Astrocyte of the hippocampus (primary cell): ENCODE data around the gene ZNF350.
A peak's percentile ranks its signal among the peaks of the same experiment; 100 is the strongest.
"Not testable (repeated sequence)": the region's sequence is repeated elsewhere in the genome, so short reads cannot be mapped to it uniquely, and the experiment has no call there.

Experiments
- DNase-seq: peaks from one replicate; pipeline ENCODE4 v3.0.0; 2011; ENCODE audit warnings: low read depth, low spot score

The ZNF350 gene

GRCh38 chr19:51971624-51972023 lies 15.0 kb downstream of the ZNF350 start:
- DNase-seq: peak; percentile 32

GRCh38 chr19:51970718-51971117 lies 15.9 kb downstream of the ZNF350 start:
- no peak for DNase-seq

GRCh38 chr19:51965583-51965982 lies 21.1 kb downstream of the ZNF350 start:
- no peak for DNase-seq

GRCh38 chr19:51960621-51961233 lies 25.9 kb downstream of the ZNF350 start:
- DNase-seq: not testable (repeated sequence)

- no peak for DNase-seq
Measured at GRCh38 chr19:51959791-51960190, 26.8 kb downstream of the ZNF350 start.

- not testable (repeated sequence) for DNase-seq
Measured at GRCh38 chr19:51957846-51958245, 28.8 kb downstream of the ZNF350 start.

- DNase-seq: peak; percentile 40
Measured at GRCh38 chr19:51948975-51949374, 37.7 kb downstream of the ZNF350 start.

- no peak for DNase-seq
Measured at GRCh38 chr19:51946602-51947001, 40.0 kb downstream of the ZNF350 start.

- DNase-seq: no peak
Measured at GRCh38 chr19:51944798-51945552, 41.7 kb downstream of the ZNF350 start.

GRCh38 chr19:51938936-51939335 lies 47.7 kb downstream of the ZNF350 start:
- no peak for DNase-seq

GRCh38 chr19:51931921-51932320 lies 54.7 kb downstream of the ZNF350 start:
- no peak for DNase-seq

GRCh38 chr19:51927859-51928258 lies 58.8 kb downstream of the ZNF350 start:
- DNase-seq: no peak

GRCh38 chr19:51926784-51927741 lies 59.6 kb downstream of the ZNF350 start, which contains the start of gene ZNF613:
Gene ZNF613 (plus strand): TSS chr19:51927472. CDS start chr19:51936221, 8,749 bp downstream.
- DNase-seq: peak; percentile 96

- DNase-seq: no peak
Measured at GRCh38 chr19:51926426-51926783, 60.2 kb downstream of the ZNF350 start.

GRCh38 chr19:51921949-51922348 lies 64.7 kb downstream of the ZNF350 start:
- DNase-seq: peak; percentile 5

GRCh38 chr19:51919606-51920005 lies 67.0 kb downstream of the ZNF350 start:
- no peak for DNase-seq

- no peak for DNase-seq
Measured at GRCh38 chr19:51916167-51916566, 70.5 kb downstream of the ZNF350 start.

- DNase-seq: no peak
Measured at GRCh38 chr19:51915324-51915867, 71.2 kb downstream of the ZNF350 start.
